NOMO-1 treated with dmso at 0.1 percent for 144 hours (cell line): Measurements from ENCODE around the gene TRIM44.
"Not testable (repeated sequence)": the region's sequence is repeated elsewhere in the genome, so short reads cannot be mapped to it uniquely, and the experiment has no call there.

Source experiments
- DNase-seq: peaks from one replicate; lab custom pipeline; 2025; ENCODE audit not compliant: unreplicated experiment; lab: John Stamatoyannopoulos, UW

The TRIM44 gene

DNA sequence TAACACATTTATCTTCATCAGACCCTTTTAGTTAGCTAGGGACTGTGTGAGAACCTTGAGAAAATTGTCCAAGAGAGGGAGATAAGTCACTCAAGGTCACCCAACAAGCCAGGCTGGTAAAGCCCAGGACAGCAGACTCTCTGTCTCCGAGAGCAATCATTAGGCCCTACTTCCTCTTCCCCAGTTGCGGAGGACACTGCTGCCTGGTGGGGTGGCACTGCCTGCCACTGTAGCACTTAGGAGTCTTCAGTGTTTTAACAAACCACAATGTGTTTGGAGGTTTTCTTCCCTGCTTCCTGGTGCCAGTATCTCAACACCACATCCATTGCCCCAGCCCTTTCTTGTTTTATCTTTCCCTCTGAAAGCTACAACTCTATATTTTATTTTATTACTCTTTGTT, 149.2 kb downstream of the TRIM44 start:
- peak; percentile 65 for DNase-seq

DNA sequence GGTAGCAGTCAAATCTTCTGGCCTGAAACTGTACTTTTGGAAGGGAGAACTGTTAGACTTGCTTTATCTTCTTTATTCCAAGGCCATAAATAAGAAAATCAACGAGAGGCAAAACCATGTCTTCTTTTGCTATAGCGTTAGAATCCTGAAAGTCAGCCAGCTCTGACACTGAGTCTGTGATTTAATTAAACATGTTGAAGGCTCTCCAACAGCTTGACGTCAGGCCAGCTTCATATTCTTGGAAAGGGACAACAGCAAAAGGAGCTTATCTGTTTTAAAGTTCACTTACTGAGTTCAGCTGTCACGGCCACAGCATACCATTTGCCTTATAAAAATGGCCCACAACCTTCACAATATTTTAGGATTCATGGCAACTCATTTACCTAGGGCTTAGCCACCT, 150.3 kb downstream of the TRIM44 start:
- DNase-seq, result no peak

DNA sequence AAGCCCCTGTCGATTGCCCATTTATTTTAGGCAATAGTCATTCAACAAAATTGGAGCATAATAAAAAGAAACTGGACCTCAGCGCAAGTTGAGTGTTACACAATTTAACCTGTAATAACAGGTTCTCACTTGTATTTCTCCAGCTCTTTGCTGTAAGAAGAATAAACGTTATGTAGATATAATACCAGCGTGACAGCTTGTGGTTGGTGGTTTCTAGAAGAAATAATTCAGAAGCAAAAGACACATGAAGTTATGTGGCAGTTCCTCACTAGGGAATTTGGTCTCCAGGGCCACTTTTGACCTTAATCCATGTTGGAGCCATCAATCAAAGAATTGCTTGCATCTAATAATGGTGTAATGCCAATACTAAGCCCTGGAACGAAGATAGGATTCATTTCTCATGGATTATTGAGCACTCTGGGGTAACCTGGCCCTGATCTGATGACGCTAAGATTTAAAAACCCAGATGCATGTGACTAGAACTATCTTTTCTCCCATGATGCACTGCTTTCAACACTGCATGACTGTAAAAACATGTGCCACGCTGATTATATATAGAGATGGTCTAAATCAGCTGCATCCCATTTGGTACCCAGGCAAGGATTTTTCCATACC, 151.6 kb downstream of the TRIM44 start:
- DNase-seq, result no peak

DNA sequence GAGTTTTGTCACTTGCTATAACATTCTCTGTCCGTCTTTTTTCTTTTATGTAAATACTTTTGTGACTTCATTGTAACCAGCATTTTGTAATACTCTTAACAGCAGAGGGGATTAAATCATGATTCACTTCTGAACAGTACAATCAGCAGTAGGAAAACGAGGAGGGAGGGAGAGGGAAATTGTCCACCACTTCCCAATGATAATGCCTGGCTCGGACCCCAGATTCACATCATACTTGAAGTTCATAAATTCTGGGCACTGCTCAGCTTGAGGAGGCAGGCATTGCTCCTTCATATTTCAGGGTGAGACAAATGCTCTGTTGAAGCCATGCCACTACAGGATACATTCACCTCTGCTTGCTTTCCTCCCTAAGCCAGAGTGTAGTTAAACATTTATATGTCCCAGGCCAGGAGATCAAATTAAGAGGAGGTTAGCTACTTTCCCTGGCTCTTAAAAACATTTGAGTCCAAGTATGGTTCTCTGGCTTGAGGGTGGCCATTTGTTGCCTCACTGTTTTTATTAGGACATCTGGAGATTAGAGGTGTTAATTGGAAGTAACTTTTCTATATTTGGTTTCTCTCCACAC, 152.2 kb downstream of the TRIM44 start:
- DNase-seq, result no peak

DNA sequence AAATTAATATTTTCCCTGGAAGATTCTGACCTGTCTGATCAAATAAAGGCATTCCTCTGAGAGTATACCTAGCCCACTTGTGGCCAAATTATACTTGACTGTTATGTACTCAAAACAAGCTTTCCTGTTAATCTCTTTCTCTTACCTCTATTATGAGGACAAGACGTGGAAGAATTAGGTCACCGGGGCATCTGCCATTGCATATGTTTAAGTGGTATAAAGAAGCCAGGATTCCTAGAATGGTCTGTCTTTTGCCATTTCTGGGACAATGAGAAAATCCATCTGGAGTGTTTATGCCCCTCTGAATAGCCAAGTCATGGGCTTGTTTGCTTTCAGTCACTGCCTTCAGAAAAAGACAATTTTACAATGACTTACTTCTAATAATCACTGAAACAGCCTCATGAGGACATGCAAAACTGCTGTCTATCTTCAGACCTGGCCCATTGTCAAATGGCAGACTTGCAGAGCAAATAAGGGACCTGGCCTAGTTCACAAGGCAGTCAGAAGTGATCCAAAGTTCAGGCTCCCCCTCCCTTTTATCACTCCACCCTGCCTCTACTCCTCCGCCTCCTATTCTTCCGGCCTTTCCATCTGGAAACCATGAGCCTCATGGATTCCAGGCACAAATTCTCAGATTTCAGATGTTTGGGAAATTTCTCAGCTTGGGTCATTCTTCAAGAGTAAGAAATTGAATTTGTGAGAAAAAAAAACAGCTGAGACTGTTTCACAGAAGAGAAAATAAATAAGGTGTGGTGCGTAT, 153.2 kb downstream of the TRIM44 start:
- DNase-seq, result no peak

DNA sequence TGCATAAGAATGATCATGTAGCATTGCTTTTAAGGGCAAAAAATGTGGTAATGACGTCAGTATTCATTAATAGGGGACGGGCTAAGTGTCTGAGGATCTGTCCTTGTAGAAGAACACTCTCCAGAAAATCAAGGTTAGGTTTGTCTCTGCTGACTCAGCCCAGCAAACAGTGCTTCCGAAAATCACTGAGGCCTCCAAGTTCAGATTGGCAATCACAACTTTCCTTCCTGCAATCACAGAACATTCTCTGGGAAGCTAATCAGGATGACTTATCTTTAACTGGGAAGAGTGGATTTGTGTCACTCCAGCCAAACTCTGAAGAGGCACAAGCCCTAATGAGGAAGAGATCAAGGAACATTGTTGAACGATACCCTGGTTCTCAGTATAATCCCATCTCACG, 158.0 kb downstream of the TRIM44 start:
- DNase-seq, result no peak

DNA sequence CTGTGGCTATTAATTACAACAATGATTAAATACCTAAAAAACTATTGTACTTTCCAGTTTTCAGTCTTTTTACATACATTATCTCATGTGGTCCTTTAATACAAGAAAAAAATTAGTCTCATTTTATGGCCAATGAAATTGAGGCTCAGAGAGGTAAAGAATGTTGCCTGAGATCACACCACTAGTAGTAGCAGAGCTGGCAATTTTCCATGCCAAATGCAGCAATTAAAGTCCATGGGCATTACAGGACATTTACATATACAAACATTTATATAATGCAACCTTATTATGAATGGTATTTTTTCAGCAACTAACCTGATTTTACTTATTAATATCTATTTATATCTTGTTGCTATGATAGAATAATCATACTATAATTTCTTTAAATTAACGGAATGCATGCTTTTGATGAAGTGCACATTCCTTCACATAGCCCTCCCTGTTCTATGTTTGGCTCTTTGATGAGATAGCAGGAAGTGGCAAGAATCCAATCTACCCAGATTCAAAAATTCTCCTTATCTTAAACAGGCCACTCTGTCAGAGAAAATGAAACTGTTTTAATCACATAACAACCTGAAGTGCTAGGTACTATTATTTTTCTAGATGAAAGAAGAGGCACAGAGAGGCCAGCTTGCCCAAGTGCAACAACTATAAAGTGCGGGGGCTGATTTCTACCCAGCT, 160.4 kb downstream of the TRIM44 start:
- DNase-seq, result no peak

DNA sequence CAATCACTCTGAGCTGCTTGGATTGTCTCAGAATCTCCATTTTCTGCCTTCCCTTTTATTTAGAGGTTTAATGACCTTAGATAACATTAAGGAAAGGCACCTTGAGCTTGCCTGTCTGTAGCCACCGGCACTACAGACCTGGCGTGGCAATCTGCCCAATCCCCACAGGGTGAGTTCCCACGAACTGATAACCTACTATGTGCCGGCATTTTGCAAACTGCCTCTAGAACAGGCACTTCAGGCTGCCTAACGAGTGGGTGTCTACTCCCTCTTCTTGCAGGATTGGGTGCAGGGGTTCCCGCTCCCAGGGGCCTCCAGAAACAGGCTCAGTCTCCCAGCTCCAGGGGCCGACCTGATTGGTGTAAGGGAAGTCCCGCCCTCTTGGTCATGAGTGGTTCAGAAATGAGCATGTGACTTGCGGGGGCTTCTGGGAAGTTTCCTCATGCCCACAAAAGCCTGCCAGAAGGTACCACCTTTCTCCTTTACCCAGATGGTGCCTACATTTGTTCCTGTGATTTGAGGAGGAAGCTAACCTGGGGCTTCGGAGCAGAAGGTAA, 161.2 kb downstream of the TRIM44 start:
- DNase-seq, result no peak

DNA sequence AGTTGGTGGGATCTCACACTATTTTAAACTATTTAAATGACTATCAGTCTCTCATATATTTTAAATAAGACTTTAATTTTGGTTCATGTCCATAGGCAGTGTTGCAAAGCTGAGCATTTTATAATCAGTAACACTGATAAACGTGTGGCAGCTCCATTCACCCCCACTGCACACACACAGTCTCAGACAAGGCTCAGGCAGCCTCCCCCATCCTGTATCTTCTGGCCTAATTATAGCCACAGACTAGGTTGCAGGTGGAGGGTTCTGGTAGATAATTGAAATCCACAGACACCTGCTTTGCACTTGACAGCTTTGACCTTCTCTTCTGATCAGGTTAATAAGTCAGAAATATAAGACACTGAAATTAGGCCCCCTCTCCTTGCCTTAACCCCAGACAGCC, 162.8 kb downstream of the TRIM44 start:
- DNase-seq, result no peak

DNA sequence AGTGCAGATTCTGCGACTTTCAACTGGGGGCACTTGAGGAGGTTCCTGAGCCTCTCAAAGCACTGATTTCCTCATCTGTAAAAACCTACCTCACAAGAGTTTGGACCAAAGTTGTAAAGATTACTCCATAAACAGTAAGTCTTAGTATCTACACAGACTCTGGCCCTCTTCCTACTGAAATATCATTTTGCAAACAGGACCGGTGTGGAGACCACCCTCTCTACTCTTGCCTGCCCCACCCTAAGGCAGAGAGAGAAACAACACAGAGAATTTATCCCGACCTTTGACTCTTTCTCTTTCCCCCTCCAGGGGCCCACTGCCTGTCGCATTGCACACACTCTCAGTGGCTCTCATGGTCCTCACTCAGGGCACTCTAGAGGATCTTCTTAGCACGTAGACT, 163.4 kb downstream of the TRIM44 start:
- no peak for DNase-seq

DNA sequence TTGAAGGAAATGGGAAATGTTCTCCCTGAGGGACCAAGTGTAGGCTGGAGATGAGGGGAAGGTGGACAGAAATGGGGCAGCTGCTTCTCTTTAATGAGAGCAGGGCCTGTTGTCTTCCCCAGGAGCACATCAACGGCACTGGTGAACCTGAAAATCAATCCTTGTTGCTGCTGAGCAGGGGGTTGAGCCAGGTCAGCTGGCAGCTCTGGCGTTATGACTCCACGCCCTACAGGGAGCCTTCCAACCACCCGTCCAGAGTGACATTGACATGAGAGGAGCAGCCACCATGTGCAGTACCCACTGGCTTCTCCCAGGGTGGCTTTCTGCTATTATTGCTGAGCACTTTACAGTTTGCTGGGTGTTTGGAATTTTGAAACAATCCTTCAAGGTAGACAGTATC, 164.4 kb downstream of the TRIM44 start:
- no peak for DNase-seq

DNA sequence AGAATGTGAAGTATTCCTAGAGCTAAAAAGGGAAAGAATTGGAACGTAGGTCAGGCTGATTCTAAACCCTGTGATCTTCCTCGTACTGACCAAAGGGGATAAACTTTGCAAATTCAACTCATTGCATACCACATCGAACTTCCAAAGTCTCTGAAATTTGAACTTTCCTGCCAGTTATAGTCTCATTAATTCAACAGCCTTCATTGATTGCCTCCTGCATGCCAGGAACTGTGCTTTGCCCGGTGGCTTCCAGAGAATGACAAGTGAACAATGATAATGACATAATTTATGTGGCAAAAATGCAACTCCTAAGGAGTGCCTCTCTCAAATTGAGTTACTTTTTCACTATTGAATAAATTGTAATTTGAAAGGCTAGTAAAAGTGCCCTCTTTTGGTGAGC, 173.6 kb downstream of the TRIM44 start:
- no peak for DNase-seq

DNA sequence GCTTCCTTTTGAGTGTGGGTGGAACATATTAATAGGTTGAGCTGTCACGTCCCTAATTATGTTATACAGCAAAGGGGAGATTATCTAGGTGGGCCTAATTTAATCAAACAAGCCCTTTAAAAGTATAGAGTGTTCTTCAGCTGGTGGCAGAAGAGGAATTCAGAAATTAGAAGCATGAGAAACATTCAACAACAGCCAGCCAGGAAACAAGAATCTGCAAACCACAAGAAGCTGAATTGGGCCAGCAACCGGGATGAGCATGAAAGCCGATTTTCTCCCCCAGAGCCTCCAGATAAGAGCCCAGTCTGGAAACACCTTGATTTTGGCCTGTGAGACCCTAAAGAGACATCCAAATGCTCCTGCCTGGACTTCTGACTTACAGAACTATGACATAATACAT, 175.5 kb downstream of the TRIM44 start:
- DNase-seq, result no peak

DNA sequence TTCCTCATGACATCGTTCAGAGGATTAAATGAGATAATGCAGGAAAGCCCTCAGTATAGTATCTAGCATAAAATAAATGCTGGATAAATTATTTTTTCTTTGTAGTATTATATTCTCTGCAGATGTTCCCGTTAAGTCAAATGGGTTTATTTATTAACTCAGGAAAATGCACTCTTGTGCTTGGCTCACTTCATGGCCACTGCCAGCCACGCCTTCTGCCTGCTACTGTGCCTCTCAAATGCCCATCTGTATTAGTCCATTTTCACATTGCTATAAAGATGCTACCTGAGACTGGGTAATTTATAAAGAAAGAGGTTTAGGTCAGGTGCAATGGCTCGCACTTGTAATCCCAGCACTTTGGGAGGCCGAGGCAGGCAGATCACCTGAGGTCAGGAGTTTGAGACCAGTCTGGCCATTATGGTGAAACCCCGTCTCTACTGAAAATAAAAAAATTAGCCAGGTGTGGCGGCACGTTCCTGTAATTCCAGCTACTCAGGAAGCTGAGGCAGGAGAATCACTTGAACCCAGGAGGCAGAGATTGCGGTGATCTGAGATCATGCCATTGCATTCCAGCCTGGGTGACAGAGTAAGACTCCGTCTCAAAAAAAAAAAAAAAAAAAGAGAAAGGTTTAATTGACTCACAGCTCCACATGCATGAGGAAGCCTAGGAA, 176.3 kb downstream of the TRIM44 start:
- not testable (repeated sequence) for DNase-seq

DNA sequence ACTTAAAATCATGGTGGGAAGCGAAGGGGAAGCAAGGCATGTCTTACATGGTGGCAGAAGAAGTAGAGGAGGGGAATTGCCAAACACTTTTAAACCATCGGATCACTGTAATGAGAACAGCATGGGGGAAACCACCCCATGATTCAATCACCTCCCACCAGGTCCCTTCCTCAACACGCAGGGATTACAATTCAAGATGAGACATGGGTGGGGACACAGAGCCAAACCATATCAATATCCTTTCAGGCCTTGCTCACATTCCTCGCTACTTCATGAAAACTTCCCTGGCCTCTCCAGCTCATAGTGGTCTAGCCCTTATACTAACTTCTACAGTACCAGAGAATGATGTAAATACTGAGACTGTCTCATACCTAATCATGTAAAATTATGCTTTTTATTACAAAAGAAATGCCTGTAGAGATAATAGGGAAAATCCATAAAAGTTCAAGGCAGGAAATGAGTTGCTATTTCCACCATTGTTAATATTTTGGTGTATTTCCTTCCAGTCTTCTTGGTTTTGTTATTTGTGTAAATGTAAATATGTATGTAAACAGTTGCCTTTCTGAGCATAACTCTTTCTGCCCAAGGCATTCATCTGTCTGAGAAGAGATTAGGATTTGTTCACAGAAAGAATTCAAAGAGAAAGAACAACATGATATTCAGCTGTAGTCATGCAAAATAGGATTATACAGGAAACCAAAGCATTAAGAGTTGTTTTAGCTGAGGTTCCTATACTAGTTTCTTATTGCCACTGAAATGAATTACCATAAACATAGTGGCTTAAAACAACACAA, 177.0 kb downstream of the TRIM44 start:
- no peak for DNase-seq

DNA sequence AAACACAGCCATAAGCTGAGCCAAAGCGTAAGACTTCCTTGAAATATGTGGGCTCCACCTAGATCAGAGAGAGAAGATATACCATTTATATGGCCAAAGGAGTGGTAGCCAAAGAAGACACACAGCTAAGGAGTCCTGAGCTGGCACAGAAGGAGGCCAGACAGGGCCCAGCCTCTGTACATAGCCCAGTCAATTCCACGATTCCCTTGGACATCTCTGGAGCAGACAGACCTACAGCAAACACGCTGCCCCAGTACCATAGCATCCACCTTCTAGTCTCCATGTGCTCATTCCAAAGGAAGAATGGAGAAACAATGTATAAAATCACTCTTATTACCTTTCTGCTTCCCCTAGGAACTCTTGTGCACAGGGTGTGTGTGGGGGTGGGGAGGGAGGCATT, 179.2 kb downstream of the TRIM44 start:
- no peak for DNase-seq

DNA sequence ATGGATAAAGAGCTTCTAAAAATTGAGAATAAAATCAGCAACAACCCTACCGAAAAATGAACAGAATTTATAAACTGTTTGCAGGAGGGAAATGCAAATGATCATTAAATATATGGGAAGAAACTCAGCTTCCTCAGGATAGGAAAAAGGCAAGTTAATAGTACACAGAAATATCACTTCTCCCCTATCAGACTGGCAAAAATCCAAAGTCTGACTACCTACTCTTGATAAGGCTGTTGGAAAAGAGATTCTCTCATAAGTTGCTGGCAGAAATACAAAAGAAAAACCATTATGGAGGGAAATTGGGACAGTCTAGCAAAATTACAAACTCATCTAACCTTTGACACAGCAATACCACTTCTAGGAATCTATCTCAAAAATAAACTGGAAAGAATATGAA, 180.4 kb downstream of the TRIM44 start:
- no peak for DNase-seq

DNA sequence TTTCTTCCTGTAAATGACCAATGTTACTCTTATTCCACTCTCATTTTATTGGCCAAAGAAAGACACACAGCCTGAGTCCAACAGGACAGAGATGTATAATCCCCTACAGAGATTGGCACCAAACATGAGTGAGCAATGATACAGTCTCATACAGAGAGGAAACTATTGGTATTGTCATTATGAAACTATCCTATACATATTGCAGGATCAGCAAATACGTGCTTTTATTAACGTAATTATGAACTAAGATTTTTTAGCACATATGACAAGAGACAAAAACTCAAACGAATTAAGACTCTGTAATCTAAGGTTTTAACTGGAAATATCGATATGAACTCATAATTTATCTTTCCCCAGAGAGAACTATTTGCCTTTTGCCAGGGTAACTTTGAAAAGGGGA, 182.0 kb downstream of the TRIM44 start:
- DNase-seq, result no peak

DNA sequence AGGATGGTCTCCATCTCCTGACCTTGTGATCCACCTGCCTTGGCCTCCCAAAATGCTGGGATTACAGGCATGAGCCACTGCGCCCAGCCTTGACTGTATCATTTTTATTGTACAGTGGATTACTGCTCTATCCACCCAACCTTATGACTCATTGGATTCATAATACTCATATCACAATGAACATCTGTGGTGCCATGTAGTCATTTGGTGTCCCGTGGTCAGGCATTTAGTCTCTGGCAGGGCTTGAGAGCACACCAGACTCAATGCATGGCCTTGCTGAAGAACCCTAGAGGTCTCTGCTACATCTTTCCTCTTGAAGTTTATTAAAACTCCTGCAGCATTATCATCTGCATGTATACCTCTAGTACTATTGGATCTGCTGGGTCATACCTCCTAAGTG, 183.3 kb downstream of the TRIM44 start:
- DNase-seq, result no peak

DNA sequence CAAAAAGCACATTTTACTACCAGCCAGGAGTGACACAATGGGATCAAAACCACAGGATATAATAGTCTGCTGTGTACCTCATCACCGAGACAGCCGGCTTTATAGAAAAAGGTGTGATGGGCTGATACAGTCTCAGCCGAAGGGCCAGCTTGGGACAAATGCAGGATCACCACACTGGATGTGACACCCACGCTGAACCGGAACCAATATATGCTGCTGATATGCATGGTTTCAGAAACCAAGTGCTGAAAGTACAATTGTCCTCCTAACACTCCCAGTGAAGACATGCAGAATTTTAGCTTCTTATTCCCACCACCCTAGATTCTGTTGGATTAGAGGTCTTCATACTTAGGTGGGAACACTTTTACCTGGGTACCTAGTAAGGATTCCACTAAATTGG, 184.3 kb downstream of the TRIM44 start:
- DNase-seq, result no peak
